Measurements from ENCODE around the gene ZNF366.

ZNF366 gene

DNA sequence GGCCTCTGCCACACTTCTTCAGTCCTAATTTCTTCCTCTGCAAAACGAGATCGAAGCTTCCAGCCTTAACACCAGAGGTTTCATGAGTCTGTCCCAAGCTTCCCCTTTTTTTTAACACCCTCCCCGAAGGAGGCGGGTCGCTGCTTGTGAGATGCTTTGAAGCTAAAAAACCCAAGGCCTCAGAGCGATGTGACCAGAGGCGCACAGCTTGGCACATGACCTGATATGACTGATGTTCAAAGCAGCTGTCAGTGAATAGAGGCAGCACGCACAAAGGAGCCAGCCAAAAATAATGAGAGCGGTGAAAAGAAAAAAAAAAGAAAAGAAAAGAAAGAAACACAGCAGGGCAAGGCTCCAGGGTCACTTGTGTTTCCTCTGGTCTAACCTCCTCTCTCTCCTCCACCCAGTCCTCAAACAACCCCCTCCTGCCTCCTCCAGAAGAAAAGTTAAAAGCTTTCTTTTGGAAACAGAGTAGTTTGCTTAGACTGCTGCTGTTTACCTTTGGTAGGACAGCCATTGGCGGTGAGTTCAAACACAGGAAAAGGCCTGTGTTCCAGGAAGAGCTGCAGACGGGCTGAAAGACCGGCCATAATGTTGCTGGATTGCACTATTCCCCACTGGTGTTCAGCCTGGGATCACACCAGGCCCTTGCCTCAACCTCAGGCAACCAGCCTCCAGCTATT lies 10.9 kb upstream of the ZNF366 start:
- no peak for ATAC-seq
- TF ChIP-seq GLIS3 (CRISPR knock-in tag; IDR thresholded peaks at IDR 0.05): no peak
- TF ChIP-seq OSR1 (CRISPR knock-in tag; IDR thresholded peaks at IDR 0.05): no peak
- no peak for TF ChIP-seq ZNF8 (CRISPR knock-in tag; IDR thresholded peaks at IDR 0.05)
- no peak for TF ChIP-seq ESRRG (CRISPR knock-in tag; IDR thresholded peaks at IDR 0.05)
- TF ChIP-seq, protein P1, sequence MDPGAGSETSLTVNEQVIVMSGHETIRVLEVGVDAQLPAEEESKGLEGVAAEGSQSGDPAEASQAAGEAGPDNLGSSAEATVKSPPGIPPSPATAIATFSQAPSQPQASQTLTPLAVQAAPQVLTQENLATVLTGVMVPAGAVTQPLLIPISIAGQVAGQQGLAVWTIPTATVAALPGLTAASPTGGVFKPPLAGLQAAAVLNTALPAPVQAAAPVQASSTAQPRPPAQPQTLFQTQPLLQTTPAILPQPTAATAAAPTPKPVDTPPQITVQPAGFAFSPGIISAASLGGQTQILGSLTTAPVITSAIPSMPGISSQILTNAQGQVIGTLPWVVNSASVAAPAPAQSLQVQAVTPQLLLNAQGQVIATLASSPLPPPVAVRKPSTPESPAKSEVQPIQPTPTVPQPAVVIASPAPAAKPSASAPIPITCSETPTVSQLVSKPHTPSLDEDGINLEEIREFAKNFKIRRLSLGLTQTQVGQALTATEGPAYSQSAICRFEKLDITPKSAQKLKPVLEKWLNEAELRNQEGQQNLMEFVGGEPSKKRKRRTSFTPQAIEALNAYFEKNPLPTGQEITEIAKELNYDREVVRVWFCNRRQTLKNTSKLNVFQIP (CRISPR knock-in tag; IDR thresholded peaks at IDR 0.05; ENCODE audit: borderline replicate concordance, low read depth): no peak
- TF ChIP-seq, protein P2, sequence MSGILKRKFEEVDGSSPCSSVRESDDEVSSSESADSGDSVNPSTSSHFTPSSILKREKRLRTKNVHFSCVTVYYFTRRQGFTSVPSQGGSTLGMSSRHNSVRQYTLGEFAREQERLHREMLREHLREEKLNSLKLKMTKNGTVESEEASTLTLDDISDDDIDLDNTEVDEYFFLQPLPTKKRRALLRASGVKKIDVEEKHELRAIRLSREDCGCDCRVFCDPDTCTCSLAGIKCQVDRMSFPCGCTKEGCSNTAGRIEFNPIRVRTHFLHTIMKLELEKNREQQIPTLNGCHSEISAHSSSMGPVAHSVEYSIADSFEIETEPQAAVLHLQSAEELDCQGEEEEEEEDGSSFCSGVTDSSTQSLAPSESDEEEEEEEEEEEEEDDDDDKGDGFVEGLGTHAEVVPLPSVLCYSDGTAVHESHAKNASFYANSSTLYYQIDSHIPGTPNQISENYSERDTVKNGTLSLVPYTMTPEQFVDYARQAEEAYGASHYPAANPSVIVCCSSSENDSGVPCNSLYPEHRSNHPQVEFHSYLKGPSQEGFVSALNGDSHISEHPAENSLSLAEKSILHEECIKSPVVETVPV (CRISPR knock-in tag; IDR thresholded peaks at IDR 0.05): no peak
- no peak for TF ChIP-seq BACH2 (CRISPR knock-in tag; IDR thresholded peaks at IDR 0.05; ENCODE audit: borderline replicate concordance)
- TF ChIP-seq, protein P3, sequence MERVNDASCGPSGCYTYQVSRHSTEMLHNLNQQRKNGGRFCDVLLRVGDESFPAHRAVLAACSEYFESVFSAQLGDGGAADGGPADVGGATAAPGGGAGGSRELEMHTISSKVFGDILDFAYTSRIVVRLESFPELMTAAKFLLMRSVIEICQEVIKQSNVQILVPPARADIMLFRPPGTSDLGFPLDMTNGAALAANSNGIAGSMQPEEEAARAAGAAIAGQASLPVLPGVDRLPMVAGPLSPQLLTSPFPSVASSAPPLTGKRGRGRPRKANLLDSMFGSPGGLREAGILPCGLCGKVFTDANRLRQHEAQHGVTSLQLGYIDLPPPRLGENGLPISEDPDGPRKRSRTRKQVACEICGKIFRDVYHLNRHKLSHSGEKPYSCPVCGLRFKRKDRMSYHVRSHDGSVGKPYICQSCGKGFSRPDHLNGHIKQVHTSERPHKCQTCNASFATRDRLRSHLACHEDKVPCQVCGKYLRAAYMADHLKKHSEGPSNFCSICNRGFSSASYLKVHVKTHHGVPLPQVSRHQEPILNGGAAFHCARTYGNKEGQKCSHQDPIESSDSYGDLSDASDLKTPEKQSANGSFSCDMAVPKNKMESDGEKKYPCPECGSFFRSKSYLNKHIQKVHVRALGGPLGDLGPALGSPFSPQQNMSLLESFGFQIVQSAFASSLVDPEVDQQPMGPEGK (CRISPR knock-in tag; IDR thresholded peaks at IDR 0.05; ENCODE audit: borderline replicate concordance): no peak
- TF ChIP-seq, protein P4, sequence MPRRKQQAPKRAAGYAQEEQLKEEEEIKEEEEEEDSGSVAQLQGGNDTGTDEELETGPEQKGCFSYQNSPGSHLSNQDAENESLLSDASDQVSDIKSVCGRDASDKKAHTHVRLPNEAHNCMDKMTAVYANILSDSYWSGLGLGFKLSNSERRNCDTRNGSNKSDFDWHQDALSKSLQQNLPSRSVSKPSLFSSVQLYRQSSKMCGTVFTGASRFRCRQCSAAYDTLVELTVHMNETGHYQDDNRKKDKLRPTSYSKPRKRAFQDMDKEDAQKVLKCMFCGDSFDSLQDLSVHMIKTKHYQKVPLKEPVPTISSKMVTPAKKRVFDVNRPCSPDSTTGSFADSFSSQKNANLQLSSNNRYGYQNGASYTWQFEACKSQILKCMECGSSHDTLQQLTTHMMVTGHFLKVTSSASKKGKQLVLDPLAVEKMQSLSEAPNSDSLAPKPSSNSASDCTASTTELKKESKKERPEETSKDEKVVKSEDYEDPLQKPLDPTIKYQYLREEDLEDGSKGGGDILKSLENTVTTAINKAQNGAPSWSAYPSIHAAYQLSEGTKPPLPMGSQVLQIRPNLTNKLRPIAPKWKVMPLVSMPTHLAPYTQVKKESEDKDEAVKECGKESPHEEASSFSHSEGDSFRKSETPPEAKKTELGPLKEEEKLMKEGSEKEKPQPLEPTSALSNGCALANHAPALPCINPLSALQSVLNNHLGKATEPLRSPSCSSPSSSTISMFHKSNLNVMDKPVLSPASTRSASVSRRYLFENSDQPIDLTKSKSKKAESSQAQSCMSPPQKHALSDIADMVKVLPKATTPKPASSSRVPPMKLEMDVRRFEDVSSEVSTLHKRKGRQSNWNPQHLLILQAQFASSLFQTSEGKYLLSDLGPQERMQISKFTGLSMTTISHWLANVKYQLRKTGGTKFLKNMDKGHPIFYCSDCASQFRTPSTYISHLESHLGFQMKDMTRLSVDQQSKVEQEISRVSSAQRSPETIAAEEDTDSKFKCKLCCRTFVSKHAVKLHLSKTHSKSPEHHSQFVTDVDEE (CRISPR knock-in tag; IDR thresholded peaks at IDR 0.05): no peak
- no peak for TF ChIP-seq CSDC2 (CRISPR knock-in tag; IDR thresholded peaks at IDR 0.05)
- TF ChIP-seq ZFP3 (CRISPR knock-in tag; IDR thresholded peaks at IDR 0.05): no peak
- no peak for TF ChIP-seq ZC3H10 (CRISPR knock-in tag; IDR thresholded peaks at IDR 0.05)
- TF ChIP-seq TOX (CRISPR knock-in tag; IDR thresholded peaks at IDR 0.05; ENCODE audit: borderline replicate concordance): no peak
- no peak for TF ChIP-seq PPARA (CRISPR knock-in tag; IDR thresholded peaks at IDR 0.05; ENCODE audit: borderline replicate concordance)
- no peak for TF ChIP-seq ISL1 (CRISPR knock-in tag; IDR thresholded peaks at IDR 0.05)

DNA sequence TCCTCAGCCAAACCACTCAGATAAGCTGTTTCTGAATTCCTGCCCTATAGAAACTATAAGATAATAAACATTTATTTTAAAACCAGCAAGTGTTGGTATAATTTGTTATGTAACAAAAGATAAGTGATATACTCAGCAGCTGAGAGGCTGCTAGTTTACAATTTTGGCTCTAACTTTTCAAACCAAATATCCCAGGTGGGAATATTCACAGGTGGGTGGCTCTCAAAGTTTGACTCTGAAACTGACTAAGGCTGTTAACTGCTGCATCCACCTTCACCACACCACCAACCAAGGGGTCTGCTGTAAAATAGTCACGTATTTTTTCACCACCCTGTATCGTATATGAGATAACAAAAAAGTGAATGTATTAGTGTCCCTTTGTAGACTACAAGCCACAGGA lies 9.7 kb upstream of the ZNF366 start:
- no peak for TF ChIP-seq ISL1 (CRISPR knock-in tag; IDR thresholded peaks at IDR 0.05)
- no peak for ATAC-seq

DNA sequence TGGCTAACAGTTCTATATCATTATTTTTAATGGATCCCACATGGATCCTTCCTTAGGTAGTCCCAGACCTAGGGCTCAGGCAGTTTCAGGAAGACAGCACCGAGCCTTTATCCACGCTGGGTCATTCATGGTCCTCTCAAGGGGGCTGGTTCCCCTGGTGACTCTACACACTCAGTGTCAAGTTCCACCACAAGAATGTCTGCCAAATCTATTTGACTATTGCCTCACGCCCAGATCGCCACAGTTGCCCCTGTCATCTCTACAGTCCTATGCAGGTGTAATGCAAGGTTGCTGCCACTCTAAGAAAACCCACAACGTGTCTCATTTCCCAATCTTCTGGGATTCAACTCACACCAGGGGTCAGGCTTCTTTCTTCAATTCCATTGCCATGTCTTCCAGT lies 8.0 kb upstream of the ZNF366 start:
- no peak for ATAC-seq
- TF ChIP-seq PPARA (CRISPR knock-in tag; IDR thresholded peaks at IDR 0.05; ENCODE audit: borderline replicate concordance) (no peak), CSDC2 (CRISPR knock-in tag; IDR thresholded peaks at IDR 0.05) (no peak), ZNF70 (CRISPR knock-in tag; IDR thresholded peaks at IDR 0.05) (no peak), ZFP30 (CRISPR knock-in tag; IDR thresholded peaks at IDR 0.05) (no peak), OSR1 (CRISPR knock-in tag; IDR thresholded peaks at IDR 0.05) (no peak), ARNTL (CRISPR knock-in tag; IDR thresholded peaks at IDR 0.05; ENCODE audit: borderline replicate concordance, low read depth) (no peak), ZC3H10 (CRISPR knock-in tag; IDR thresholded peaks at IDR 0.05) (no peak), ZFP3 (CRISPR knock-in tag; IDR thresholded peaks at IDR 0.05) (no peak), ESRRG (CRISPR knock-in tag; IDR thresholded peaks at IDR 0.05) (no peak), TCF4 (CRISPR knock-in tag; IDR thresholded peaks at IDR 0.05; ENCODE audit: borderline replicate concordance) (no peak), SNAI2 (CRISPR knock-in tag; IDR thresholded peaks at IDR 0.05) (no peak), BACH2 (CRISPR knock-in tag; IDR thresholded peaks at IDR 0.05; ENCODE audit: borderline replicate concordance) (no peak)
- TF ChIP-seq, protein P4 (CRISPR knock-in tag; IDR thresholded peaks at IDR 0.05): no peak
- TF ChIP-seq, protein P3 (CRISPR knock-in tag; IDR thresholded peaks at IDR 0.05; ENCODE audit: borderline replicate concordance): no peak
- TF ChIP-seq, protein P5, sequence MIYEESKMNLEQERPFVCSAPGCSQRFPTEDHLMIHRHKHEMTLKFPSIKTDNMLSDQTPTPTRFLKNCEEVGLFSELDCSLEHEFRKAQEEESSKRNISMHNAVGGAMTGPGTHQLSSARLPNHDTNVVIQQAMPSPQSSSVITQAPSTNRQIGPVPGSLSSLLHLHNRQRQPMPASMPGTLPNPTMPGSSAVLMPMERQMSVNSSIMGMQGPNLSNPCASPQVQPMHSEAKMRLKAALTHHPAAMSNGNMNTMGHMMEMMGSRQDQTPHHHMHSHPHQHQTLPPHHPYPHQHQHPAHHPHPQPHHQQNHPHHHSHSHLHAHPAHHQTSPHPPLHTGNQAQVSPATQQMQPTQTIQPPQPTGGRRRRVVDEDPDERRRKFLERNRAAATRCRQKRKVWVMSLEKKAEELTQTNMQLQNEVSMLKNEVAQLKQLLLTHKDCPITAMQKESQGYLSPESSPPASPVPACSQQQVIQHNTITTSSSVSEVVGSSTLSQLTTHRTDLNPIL (CRISPR knock-in tag; IDR thresholded peaks at IDR 0.05; ENCODE audit: low read depth): no peak
- TF ChIP-seq, protein P2 (CRISPR knock-in tag; IDR thresholded peaks at IDR 0.05): no peak

All from SK-N-SH treated with all-trans-retinoic acid at 6 μM for 48 hours (cell line).